Right lobe of liver (tissue), 6 donors: Measurements from ENCODE around the gene WAS. TPM values are rescaled to one million over a fixed set of nuclear protein-coding genes. Genes with fewer than 3 reads are reported as not detected.
A peak's percentile ranks its signal among the peaks of the same experiment; 100 is the strongest.

Source experiments
- ATAC-seq, 4 donors: fragments of 200-7000 bp; cut with Tn5 transposase; one replicate each; pipeline ENCODE4 v1.9.1; 2020; ENCODE audit warnings: mild to moderate bottlenecking in 4 of 4, moderate library complexity in 4 of 4
- DNase-seq, 3 donors: peaks; one replicate each; pipeline ENCODE4 v3.0.0-alpha.2; 2020
- H3K27ac ChIP-seq, 3 donors: fragments of 200-600 bp; one replicate each; pipeline ENCODE4 v1.8.0; 2022
- H3K27me3 ChIP-seq, 2 donors: fragments of 200-600 bp; one replicate each; pipeline ENCODE4 v1.8.0; 2022
- H3K36me3 ChIP-seq, 4 donors: fragments of 200-600 bp; sonication (generic) in 1 of 4; one replicate each; pipeline versions ENCODE4 v1.5.1 to v1.8.0; 2017 to 2022; ENCODE audit warnings: control low read depth in 1 of 4
- H3K4me1 ChIP-seq, 4 donors: fragments of 200-600 bp; sonication (generic) in 1 of 4; one replicate each; pipeline versions ENCODE4 v1.5.1 to v1.8.0; 2017 to 2022; ENCODE audit warnings: control low read depth in 1 of 4
- H3K4me3 ChIP-seq, 3 donors: fragments of 200-600 bp; one replicate each; pipeline ENCODE4 v1.8.0; 2022
- H3K9me3 ChIP-seq, 4 donors: fragments of 200-600 bp; sonication (generic) in 1 of 4; one replicate each; pipeline versions ENCODE4 v1.5.1 to v1.8.0; 2017 to 2022; ENCODE audit warnings: control low read depth in 1 of 4
- CTCF ChIP-seq, 4 donors: fragments of 200-600 bp in 3 of 4; fragments of 450-650 bp in 1 of 4; IDR thresholded peaks; one replicate each; pipeline versions ENCODE4 v1.5.1 to v1.8.0; 2016 to 2022; ENCODE audit warnings: antibody characterized with exemption in 4 of 4, mild to moderate bottlenecking in 2 of 4
- POLR2A ChIP-seq: fragments of 450-650 bp; IDR thresholded peaks from one replicate; pipeline ENCODE4 v1.6.1; 2017; ENCODE audit warnings: antibody characterized with exemption, mild to moderate bottlenecking
- WGBS: methylation state at CpG from one replicate; pipeline ENCODE4 v1.1.6; 2018; ENCODE audit warnings: low coverage, low lambda C conversion rate; ENCODE audit not compliant: insufficient coverage; ENCODE audit errors: missing lambda C conversion rate; 5-methylcytosine and 5-hydroxymethylcytosine counted together
- intact Hi-C, 2 donors: fragments of 100-400 bp; cut with DNase I; formaldehyde crosslinking; loops; one replicate each; pipeline versions ENCODE4 v1.11.2 to v1.14.1; 2022
- small RNA-seq, 2 experiments: library from RNA; depleted of rRNA; stranded (forward); fragments of <200 nt; gene quantifications; one replicate each; pipeline ENCODE3, GENCODE V24; 2016
- total RNA-seq, 6 experiments: library from RNA; depleted of rRNA in 2 of 6; stranded (reverse); fragments of >200 nt in 2 of 6; fragmentation: NEBNext Ultra II Directional in 3 of 6; extraction: Animal tissue kit (Norgen Biotek cat#: 25700) in 3 of 6; gene quantifications; one replicate each; pipeline versions ENCODE4 v1.1.0 to v1.2.4, GENCODE V29; 2016 to 2023
- donor health status: DM: no; HTN: yes; CAD: no.
- donor health status: DM: no; HTN: no; CAD: no.
- donor health status: DM: no; HTN: no; CAD: no.
- donor health status: DM: no; HTN: yes; CAD: no.
- donor health status: DM: no; HTN: yes; CAD: no.

WAS gene
- total RNA-seq, 6 experiments from 2014 or later = 2.4 to 7.2 (median 4.8) TPM

GRCh38 chrX:48737940-48738339 lies 54.3 kb downstream of the WAS start:
- Histone ChIP-seq H3K27me3 (no peaks in the 10 kb centered on the region), H3K4me3 (peak overlapping the region; percentile 49 to 65 (median 60)), H3K4me1 (no peaks in the 10 kb centered on the region), H3K9me3 (no peaks in the 10 kb centered on the region), H3K36me3 (no peaks in the 10 kb centered on the region), H3K27ac (peak overlapping the region; percentile 60 to 85 (median 75))
- ATAC-seq (no peak), DNase-seq (no peak)
- intact Hi-C loops = no loop called here
- TF ChIP-seq POLR2A (no peak), CTCF (IDR thresholded peaks at IDR 0.05) (no peak)
- WGBS = 19% methylated on average over 4 of the region's 7 CpGs

Small RNAs within 50 kb of the gene (small RNA-seq; reads per million reads assigned to genes)
- gene RNU6-1056P = 0 reads per million in 2 experiments

Other genes starting within 250 kb of the WAS start
- gene SLC38A5, start 213.5 kb upstream of the WAS start, total RNA-seq = 1 to 10 TPM in 1 of 6 experiments, under 1 TPM in 4, not detected in 1; 0.22 to 1.4 (median 0.37) TPM
- 10 to 100 TPM in 5 of 6 experiments, 1 to 10 TPM in 1; 9.9 to 30.4 (median 12.5) TPM for gene FTSJ1, start 207.6 kb upstream of the WAS start, total RNA-seq
- 1 to 10 TPM; 1.7 to 6.1 (median 1.9) TPM for gene PORCN, start 174.8 kb upstream of the WAS start, total RNA-seq
- 100 to 1,000 TPM; 150 to 276 (median 225) TPM for gene EBP, start 162.0 kb upstream of the WAS start, total RNA-seq
- gene TBC1D25, start 144.1 kb upstream of the WAS start, total RNA-seq = 1 to 10 TPM; 4.3 to 7.5 (median 5.6) TPM
- 10 to 100 TPM; 14.7 to 69.0 (median 57.7) TPM for gene RBM3, start 109.3 kb upstream of the WAS start, total RNA-seq
- gene WDR13, start 86.3 kb upstream of the WAS start, total RNA-seq = 100 to 1,000 TPM in 2 of 6 experiments, 10 to 100 TPM in 4; 46.5 to 193 (median 80.8) TPM
- 10 to 100 TPM in 1 of 6 experiments, 1 to 10 TPM in 5; 2.2 to 10.8 (median 3.5) TPM for gene SUV39H1, start 12.9 kb downstream of the WAS start, total RNA-seq
- gene GLOD5, start 77.9 kb downstream of the WAS start, total RNA-seq = 1 to 10 TPM in 5 of 6 experiments, under 1 TPM in 1; 0.98 to 4.1 (median 2.9) TPM
- gene GATA1, start 102.8 kb downstream of the WAS start, total RNA-seq = 1 to 10 TPM in 1 of 6 experiments, under 1 TPM in 1, not detected in 4; 0.37 to 1.2 TPM
- gene HDAC6, start 118.3 kb downstream of the WAS start, total RNA-seq = 100 to 1,000 TPM in 5 of 6 experiments, 10 to 100 TPM in 1; 84.4 to 173 (median 136) TPM
- not detected for gene ERAS, start 142.7 kb downstream of the WAS start, total RNA-seq
- gene PCSK1N, start 151.8 kb downstream of the WAS start, total RNA-seq = 1 to 10 TPM in 1 of 6 experiments, under 1 TPM in 1, not detected in 4; 0.20 to 1.4 TPM
- 10 to 100 TPM; 18.2 to 29.5 (median 22.5) TPM for gene TIMM17B, start 214.0 kb downstream of the WAS start, total RNA-seq
- 10 to 100 TPM; 29.8 to 47.1 (median 35.7) TPM for gene PQBP1, start 214.1 kb downstream of the WAS start, total RNA-seq
- gene SLC35A2, start 227.8 kb downstream of the WAS start, total RNA-seq = 10 to 100 TPM; 15.0 to 19.5 (median 17.3) TPM
- gene PIM2, start 235.2 kb downstream of the WAS start, total RNA-seq = 1 to 10 TPM; 1.7 to 8.8 (median 6.8) TPM